WI38 (cell line): ENCODE results near the gene FOXJ3.

Experiments used
- H3K4me3 ChIP-seq: 2 replicates; pipeline ENCODE4 v1.5.1; 2011; ENCODE audit warnings: low read depth, mild to moderate bottlenecking, control low read depth, low read length
- CTCF ChIP-seq: IDR thresholded peaks from 2 replicates; pipeline ENCODE4 v1.5.1; 2012; ENCODE audit warnings: low read depth, mild to moderate bottlenecking, control low read depth, low read length

FOXJ3 gene

GRCh38 chr1:42258218-42258617, 76.8 kb downstream of the FOXJ3 start:
- no peak for TF ChIP-seq CTCF
- H3K4me3 ChIP-seq, result no peak overlapping the region

- H3K4me3 ChIP-seq, result no peak overlapping the region
- no peak for TF ChIP-seq CTCF
Observed at GRCh38 chr1:42251042-42251441, 84.0 kb downstream of the FOXJ3 start.

- TF ChIP-seq CTCF, result no peak
- no peak overlapping the region for H3K4me3 ChIP-seq
Observed at GRCh38 chr1:42250164-42250563, 84.9 kb downstream of the FOXJ3 start.

- H3K4me3 ChIP-seq, result no peak overlapping the region
- TF ChIP-seq CTCF, result no peak
Observed at GRCh38 chr1:42240966-42241755, 93.9 kb downstream of the FOXJ3 start.

GRCh38 chr1:42239555-42239954, 95.5 kb downstream of the FOXJ3 start:
- no peak for TF ChIP-seq CTCF
- H3K4me3 ChIP-seq, result no peak overlapping the region

- H3K4me3 ChIP-seq, result no peak overlapping the region
- TF ChIP-seq CTCF, result no peak
Observed at GRCh38 chr1:42239041-42239440, 96.0 kb downstream of the FOXJ3 start.

GRCh38 chr1:42231253-42231652, 103.8 kb downstream of the FOXJ3 start:
- H3K4me3 ChIP-seq, result no peak overlapping the region
- no peak for TF ChIP-seq CTCF
